ENCODE measurements around the gene POLE.
"Not testable (repeated sequence)": the region's sequence is repeated elsewhere in the genome, so short reads cannot be mapped to it uniquely, and the experiment has no call there.

POLE gene

GRCh38 chr12:132698341-132698740 lies 11.2 kb upstream of the POLE start:
- no peak overlapping the region for H2BK5ac ChIP-seq (ENCODE audit: low read depth, low read length, poor library complexity, severe bottlenecking)
- DNase-seq = no peak
- 94% methylated on average over 4 of the region's 5 CpGs for WGBS

DNA sequence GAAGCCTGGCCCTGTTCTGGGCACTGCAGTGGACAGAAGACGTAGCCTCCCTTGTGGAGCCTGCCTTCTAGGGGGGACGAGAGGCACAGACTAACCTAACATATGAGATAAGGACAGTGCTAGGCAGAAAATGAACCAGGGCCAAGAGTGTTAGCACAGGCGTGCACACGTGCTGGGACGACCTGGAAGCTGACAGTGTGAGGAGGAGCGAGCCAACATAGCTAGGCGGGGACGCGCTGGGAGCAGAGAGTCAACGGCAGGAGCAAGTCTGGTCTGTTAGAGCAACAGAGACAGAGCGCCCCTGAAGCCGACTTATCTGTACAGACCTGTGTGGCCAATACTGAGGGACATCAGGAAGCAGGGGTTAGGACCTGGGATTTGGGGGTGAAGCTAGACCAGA lies 8.3 kb upstream of the POLE start:
- H2BK120ac ChIP-seq (ENCODE audit: low read depth, low read length) = no peak overlapping the region
- H2AK5ac ChIP-seq (ENCODE audit: low read length, severe bottlenecking) = no peak overlapping the region
- H4K91ac ChIP-seq (ENCODE audit: low read length) = no peak overlapping the region
- no peaks in the 10 kb centered on the region for H3K4me1 ChIP-seq (ENCODE audit: control insufficient read depth, insufficient read depth, low read depth, low read length)
- H3K36me3 ChIP-seq (ENCODE audit: control insufficient read depth in 1 of 2, insufficient read depth in 2 of 2, low read depth in 1 of 2, low read length in 2 of 2) = peaks cover 16 to 31% of the 10 kb centered on the region in 2 experiments
- no peak overlapping the region for H3K4ac ChIP-seq (ENCODE audit: low read depth in 1 of 2, low read length in 2 of 2)
- H3K4me2 ChIP-seq (ENCODE audit: low read length, poor library complexity, severe bottlenecking) = no peak overlapping the region
- no peak overlapping the region for H3K4me3 ChIP-seq (ENCODE audit: insufficient read depth in 1 of 2, low read depth in 1 of 2, low read length in 2 of 2)
- H3K79me1 ChIP-seq (replicated peaks; ENCODE audit: low read length, poor library complexity, severe bottlenecking) = peaks cover 3% of the 10 kb centered on the region
- H3K18ac ChIP-seq (ENCODE audit: low read depth in 1 of 2, low read length in 2 of 2) = no peak overlapping the region
- H2AFZ ChIP-seq (ENCODE audit: low read depth, low read length) = no peak overlapping the region
- H3K9me3 ChIP-seq (ENCODE audit: control insufficient read depth, low read length) = no peaks in the 10 kb centered on the region
- no peak overlapping the region for H3K14ac ChIP-seq (ENCODE audit: low read length in 2 of 2)
- H3K9ac ChIP-seq (ENCODE audit: low read length) = no peak overlapping the region
- H4K8ac ChIP-seq (ENCODE audit: low read length) = no peak overlapping the region
- H3K27me3 ChIP-seq (ENCODE audit: control insufficient read depth in 1 of 2, insufficient read depth in 1 of 2, low read length in 2 of 2) = no peaks in the 10 kb centered on the region
- no peak for DNase-seq
- no peak overlapping the region for H3K27ac ChIP-seq (ENCODE audit: low read length, poor library complexity, severe bottlenecking)
- WGBS = 99% methylated on average over 12 of the region's 12 CpGs
- H3K23ac ChIP-seq (ENCODE audit: low read length in 2 of 2) = no peak overlapping the region
- H2BK12ac ChIP-seq (ENCODE audit: low read length in 2 of 2) = no peak overlapping the region
- H2BK5ac ChIP-seq (ENCODE audit: low read depth, low read length, poor library complexity, severe bottlenecking) = no peak overlapping the region
- no peak overlapping the region for H2BK15ac ChIP-seq (ENCODE audit: low read depth, poor library complexity, severe bottlenecking)

More at GRCh38 chr12:132698341-132698740, 11.2 kb upstream of the POLE start:
- H3K4ac ChIP-seq (ENCODE audit: low read depth in 1 of 2, low read length in 2 of 2) = no peak overlapping the region
- no peak overlapping the region for H3K4me2 ChIP-seq (ENCODE audit: low read length, poor library complexity, severe bottlenecking)
- no peaks in the 10 kb centered on the region for H3K9me3 ChIP-seq (ENCODE audit: control insufficient read depth, low read length)
- H3K9ac ChIP-seq (ENCODE audit: low read length) = no peak overlapping the region
- no peak overlapping the region for H3K27ac ChIP-seq (ENCODE audit: low read length, poor library complexity, severe bottlenecking)
- H3K79me1 ChIP-seq (replicated peaks; ENCODE audit: low read length, poor library complexity, severe bottlenecking) = peaks cover 8% of the 10 kb centered on the region
- H3K36me3 ChIP-seq (ENCODE audit: control insufficient read depth in 1 of 2, insufficient read depth in 2 of 2, low read depth in 1 of 2, low read length in 2 of 2) = peaks cover 20 to 39% of the 10 kb centered on the region in 2 experiments
- no peak overlapping the region for H2BK12ac ChIP-seq (ENCODE audit: low read length in 2 of 2)
- no peak overlapping the region for H2AK5ac ChIP-seq (ENCODE audit: low read length, severe bottlenecking)
- no peak overlapping the region for H3K18ac ChIP-seq (ENCODE audit: low read depth in 1 of 2, low read length in 2 of 2)
- no peak overlapping the region for H2BK15ac ChIP-seq (ENCODE audit: low read depth, poor library complexity, severe bottlenecking)
- H2AFZ ChIP-seq (ENCODE audit: low read depth, low read length) = no peak overlapping the region
- no peak overlapping the region for H4K91ac ChIP-seq (ENCODE audit: low read length)
- H3K23ac ChIP-seq (ENCODE audit: low read length in 2 of 2) = no peak overlapping the region
- no peak overlapping the region for H3K14ac ChIP-seq (ENCODE audit: low read length in 2 of 2)
- no peak overlapping the region for H3K4me3 ChIP-seq (ENCODE audit: insufficient read depth in 1 of 2, low read depth in 1 of 2, low read length in 2 of 2)
- peaks cover 8% of the 10 kb centered on the region for H3K4me1 ChIP-seq (ENCODE audit: control insufficient read depth, insufficient read depth, low read depth, low read length)
- H2BK120ac ChIP-seq (ENCODE audit: low read depth, low read length) = no peak overlapping the region
- no peak overlapping the region for H4K8ac ChIP-seq (ENCODE audit: low read length)
- H3K27me3 ChIP-seq (ENCODE audit: control insufficient read depth in 1 of 2, insufficient read depth in 1 of 2, low read length in 2 of 2) = no peaks in the 10 kb centered on the region

DNA sequence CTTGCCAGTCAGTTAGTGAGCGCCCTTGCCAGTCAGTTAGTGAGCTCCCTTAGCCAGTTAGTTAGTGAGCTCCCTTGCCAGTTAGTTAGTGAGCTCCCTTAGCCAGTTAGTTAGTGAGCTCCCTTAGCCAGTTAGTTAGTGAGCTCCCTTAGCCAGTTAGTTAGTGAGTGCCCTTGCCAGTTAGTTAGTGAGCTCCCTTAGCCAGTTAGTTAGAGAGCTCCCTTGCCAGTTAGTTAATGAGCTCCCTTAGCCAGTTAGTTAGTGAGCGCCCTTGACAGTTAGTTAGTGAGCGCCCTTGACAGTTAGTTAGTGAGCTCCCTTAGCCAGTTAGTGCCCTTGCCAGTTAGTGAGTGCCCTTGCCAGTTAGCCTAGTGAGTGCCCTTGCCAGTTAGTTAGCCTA lies 7.7 kb upstream of the POLE start:
- not testable (repeated sequence) for H3K4ac ChIP-seq (ENCODE audit: low read depth in 1 of 2, low read length in 2 of 2); H3K79me1 ChIP-seq (replicated peaks; ENCODE audit: low read length, poor library complexity, severe bottlenecking); DNase-seq; H4K8ac ChIP-seq (ENCODE audit: low read length); H3K9ac ChIP-seq (ENCODE audit: low read length); H3K4me1 ChIP-seq (ENCODE audit: control insufficient read depth, insufficient read depth, low read depth, low read length); H3K4me3 ChIP-seq (ENCODE audit: insufficient read depth in 1 of 2, low read depth in 1 of 2, low read length in 2 of 2); H3K27ac ChIP-seq (ENCODE audit: low read length, poor library complexity, severe bottlenecking); H2BK12ac ChIP-seq (ENCODE audit: low read length in 2 of 2); H3K4me2 ChIP-seq (ENCODE audit: low read length, poor library complexity, severe bottlenecking); H3K14ac ChIP-seq (ENCODE audit: low read length in 2 of 2); H2BK5ac ChIP-seq (ENCODE audit: low read depth, low read length, poor library complexity, severe bottlenecking); H4K91ac ChIP-seq (ENCODE audit: low read length); H3K23ac ChIP-seq (ENCODE audit: low read length in 2 of 2); H2BK120ac ChIP-seq (ENCODE audit: low read depth, low read length); H2AK5ac ChIP-seq (ENCODE audit: low read length, severe bottlenecking); H3K9me3 ChIP-seq (ENCODE audit: control insufficient read depth, low read length); H2AFZ ChIP-seq (ENCODE audit: low read depth, low read length); H3K18ac ChIP-seq (ENCODE audit: low read depth in 1 of 2, low read length in 2 of 2); H2BK15ac ChIP-seq (ENCODE audit: low read depth, poor library complexity, severe bottlenecking); H3K27me3 ChIP-seq (ENCODE audit: control insufficient read depth in 1 of 2, insufficient read depth in 1 of 2, low read length in 2 of 2)
- peaks cover 16 to 31% of the 10 kb centered on the region in 2 experiments for H3K36me3 ChIP-seq (ENCODE audit: control insufficient read depth in 1 of 2, insufficient read depth in 2 of 2, low read depth in 1 of 2, low read length in 2 of 2)
- 98% methylated on average over 3 of the region's 3 CpGs for WGBS

- H2BK15ac ChIP-seq (ENCODE audit: low read depth, poor library complexity, severe bottlenecking); H3K9me3 ChIP-seq (ENCODE audit: control insufficient read depth, low read length); DNase-seq; H2AK5ac ChIP-seq (ENCODE audit: low read length, severe bottlenecking); H3K23ac ChIP-seq (ENCODE audit: low read length in 2 of 2); H4K8ac ChIP-seq (ENCODE audit: low read length); H3K27me3 ChIP-seq (ENCODE audit: control insufficient read depth in 1 of 2, insufficient read depth in 1 of 2, low read length in 2 of 2); H3K4ac ChIP-seq (ENCODE audit: low read depth in 1 of 2, low read length in 2 of 2); H2AFZ ChIP-seq (ENCODE audit: low read depth, low read length); H2BK12ac ChIP-seq (ENCODE audit: low read length in 2 of 2); H3K4me3 ChIP-seq (ENCODE audit: insufficient read depth in 1 of 2, low read depth in 1 of 2, low read length in 2 of 2); H2BK120ac ChIP-seq (ENCODE audit: low read depth, low read length); H3K4me1 ChIP-seq (ENCODE audit: control insufficient read depth, insufficient read depth, low read depth, low read length); H3K14ac ChIP-seq (ENCODE audit: low read length in 2 of 2); H2BK5ac ChIP-seq (ENCODE audit: low read depth, low read length, poor library complexity, severe bottlenecking); H4K91ac ChIP-seq (ENCODE audit: low read length); H3K4me2 ChIP-seq (ENCODE audit: low read length, poor library complexity, severe bottlenecking); H3K18ac ChIP-seq (ENCODE audit: low read depth in 1 of 2, low read length in 2 of 2); H3K27ac ChIP-seq (ENCODE audit: low read length, poor library complexity, severe bottlenecking); H3K9ac ChIP-seq (ENCODE audit: low read length): not testable (repeated sequence)
- 100% methylated on average over 2 of the region's 3 CpGs for WGBS
- Histone ChIP-seq H3K79me1 (replicated peaks; ENCODE audit: low read length, poor library complexity, severe bottlenecking) (peaks cover 11% of the 10 kb centered on the region), H3K36me3 (ENCODE audit: control insufficient read depth in 1 of 2, insufficient read depth in 2 of 2, low read depth in 1 of 2, low read length in 2 of 2) (peaks cover 9 to 19% of the 10 kb centered on the region in 2 experiments)
Observed at GRCh38 chr12:132692030-132692429, 4.9 kb upstream of the POLE start.
